ENCODE measurements around the gene PTGR1. TPM values are rescaled to one million over a fixed set of nuclear protein-coding genes. Genes with fewer than 3 reads are reported as not detected.
"Not testable (repeated sequence)": the region's sequence is repeated elsewhere in the genome, so short reads cannot be mapped to it uniquely, and the experiment has no call there.

Gene PTGR1
- total RNA-seq, 2 donors from 2014 or later, result 0.61 to 5.5 TPM

- ATAC-seq (replicated peaks), result no peak
- Mint-ChIP-seq H3K4me1 (peaks cover 5% of the 10 kb centered on the region), H3K27me3 (peaks cover 13% of the 10 kb centered on the region), H3K9me3 (no peaks in the 10 kb centered on the region), H3K36me3 (ENCODE audit: low read depth) (no peaks in the 10 kb centered on the region), H3K27ac (no peak overlapping the region), H3K4me3 (peak overlapping the region; percentile 89)
Measured at GRCh38 chr9:111599955-111600343, 502 bp upstream of the PTGR1 start.

- peak; percentile 52 for ATAC-seq (replicated peaks)
- no peaks in the 10 kb centered on the region for H3K36me3 Mint-ChIP-seq (ENCODE audit: low read depth)
- peaks cover 5% of the 10 kb centered on the region for H3K4me1 Mint-ChIP-seq
- no peaks in the 10 kb centered on the region for H3K9me3 Mint-ChIP-seq
- peaks cover 13% of the 10 kb centered on the region for H3K27me3 Mint-ChIP-seq
- peak overlapping the region; percentile 89 for H3K4me3 Mint-ChIP-seq
- H3K27ac Mint-ChIP-seq, result peak overlapping the region; percentile 50
Measured at GRCh38 chr9:111598733-111599091, 735 bp downstream of the PTGR1 start.

- Mint-ChIP-seq H3K36me3 (ENCODE audit: low read depth) (no peaks in the 10 kb centered on the region), H3K27me3 (peaks cover 13% of the 10 kb centered on the region), H3K4me3 (peak overlapping the region; percentile 89), H3K27ac (peak overlapping the region; percentile 50), H3K4me1 (peaks cover 5% of the 10 kb centered on the region), H3K9me3 (no peaks in the 10 kb centered on the region)
- ATAC-seq (replicated peaks), result peak; percentile 71
Measured at GRCh38 chr9:111597852-111598732, 1.4 kb downstream of the PTGR1 start.

- no peak overlapping the region for H3K4me3 Mint-ChIP-seq
- no peaks in the 10 kb centered on the region for H3K9me3 Mint-ChIP-seq
- ATAC-seq (replicated peaks), result no peak
- no peak overlapping the region for H3K27ac Mint-ChIP-seq
- H3K4me1 Mint-ChIP-seq, result no peaks in the 10 kb centered on the region
- no peaks in the 10 kb centered on the region for H3K36me3 Mint-ChIP-seq (ENCODE audit: low read depth)
- H3K27me3 Mint-ChIP-seq, result no peaks in the 10 kb centered on the region
Measured at GRCh38 chr9:111588846-111589245, 10.6 kb downstream of the PTGR1 start.

GRCh38 chr9:111586378-111586777 lies 13.1 kb downstream of the PTGR1 start:
- Mint-ChIP-seq H3K4me3 (no peak overlapping the region), H3K4me1 (no peaks in the 10 kb centered on the region), H3K27me3 (no peaks in the 10 kb centered on the region), H3K9me3 (no peaks in the 10 kb centered on the region), H3K27ac (no peak overlapping the region), H3K36me3 (ENCODE audit: low read depth) (no peaks in the 10 kb centered on the region)
- ATAC-seq (replicated peaks), result no peak

GRCh38 chr9:111582888-111583287 lies 16.6 kb downstream of the PTGR1 start:
- no peak overlapping the region for H3K4me3 Mint-ChIP-seq
- H3K9me3 Mint-ChIP-seq, result no peaks in the 10 kb centered on the region
- H3K27ac Mint-ChIP-seq, result no peak overlapping the region
- no peaks in the 10 kb centered on the region for H3K27me3 Mint-ChIP-seq
- ATAC-seq (replicated peaks), result no peak
- no peaks in the 10 kb centered on the region for H3K4me1 Mint-ChIP-seq
- H3K36me3 Mint-ChIP-seq (ENCODE audit: low read depth), result no peaks in the 10 kb centered on the region

- Mint-ChIP-seq H3K36me3 (ENCODE audit: low read depth) (peaks cover 18% of the 10 kb centered on the region), H3K27me3 (no peaks in the 10 kb centered on the region), H3K27ac (no peak overlapping the region), H3K4me3 (no peak overlapping the region), H3K9me3 (peaks cover 11% of the 10 kb centered on the region), H3K4me1 (no peaks in the 10 kb centered on the region)
- no peak for ATAC-seq (replicated peaks)
Measured at GRCh38 chr9:111572950-111573604, 26.4 kb downstream of the PTGR1 start.

- ATAC-seq (replicated peaks); H3K27ac Mint-ChIP-seq; H3K27me3 Mint-ChIP-seq; H3K4me1 Mint-ChIP-seq; H3K4me3 Mint-ChIP-seq: not testable (repeated sequence)
- Mint-ChIP-seq H3K9me3 (peaks cover 15% of the 10 kb centered on the region), H3K36me3 (ENCODE audit: low read depth) (peaks cover 18% of the 10 kb centered on the region)
Measured at GRCh38 chr9:111568127-111568526, 31.3 kb downstream of the PTGR1 start.

- peaks cover 20% of the 10 kb centered on the region for H3K9me3 Mint-ChIP-seq
- H3K36me3 Mint-ChIP-seq (ENCODE audit: low read depth), result peaks cover 18% of the 10 kb centered on the region
- no peaks in the 10 kb centered on the region for H3K4me1 Mint-ChIP-seq
- H3K27me3 Mint-ChIP-seq, result no peaks in the 10 kb centered on the region
- H3K27ac Mint-ChIP-seq, result no peak overlapping the region
- H3K4me3 Mint-ChIP-seq, result no peak overlapping the region
- ATAC-seq (replicated peaks), result no peak
Measured at GRCh38 chr9:111566234-111566633, 33.2 kb downstream of the PTGR1 start.

GRCh38 chr9:111561165-111561719 lies 38.2 kb downstream of the PTGR1 start:
- Mint-ChIP-seq H3K36me3 (ENCODE audit: low read depth) (no peaks in the 10 kb centered on the region), H3K27ac (no peak overlapping the region), H3K9me3 (peaks cover 20% of the 10 kb centered on the region)

GRCh38 chr9:111559000-111559610 lies 40.3 kb downstream of the PTGR1 start:
- Mint-ChIP-seq H3K27me3 (no peaks in the 10 kb centered on the region), H3K4me1 (no peaks in the 10 kb centered on the region), H3K9me3 (peaks cover 34% of the 10 kb centered on the region), H3K27ac (no peak overlapping the region), H3K36me3 (ENCODE audit: low read depth) (peaks cover 16% of the 10 kb centered on the region), H3K4me3 (no peak overlapping the region)
- ATAC-seq (replicated peaks), result no peak

More at GRCh38 chr9:111561165-111561719, 38.2 kb downstream of the PTGR1 start:
- Mint-ChIP-seq H3K4me3 (no peak overlapping the region), H3K27me3 (no peaks in the 10 kb centered on the region), H3K4me1 (no peaks in the 10 kb centered on the region)
- no peak for ATAC-seq (replicated peaks)

GRCh38 chr9:111555425-111555824 lies 44.0 kb downstream of the PTGR1 start:
- not testable (repeated sequence) for H3K27ac Mint-ChIP-seq; ATAC-seq (replicated peaks); H3K27me3 Mint-ChIP-seq; H3K4me1 Mint-ChIP-seq; H3K4me3 Mint-ChIP-seq
- peaks cover 33% of the 10 kb centered on the region for H3K9me3 Mint-ChIP-seq
- H3K36me3 Mint-ChIP-seq (ENCODE audit: low read depth), result peaks cover 28% of the 10 kb centered on the region

GRCh38 chr9:111548623-111549022 lies 50.8 kb downstream of the PTGR1 start:
- no peak for ATAC-seq (replicated peaks)
- no peak overlapping the region for H3K4me3 Mint-ChIP-seq
- H3K9me3 Mint-ChIP-seq, result peaks cover 34% of the 10 kb centered on the region
- no peaks in the 10 kb centered on the region for H3K27me3 Mint-ChIP-seq
- no peaks in the 10 kb centered on the region for H3K4me1 Mint-ChIP-seq
- H3K36me3 Mint-ChIP-seq (ENCODE audit: low read depth), result peaks cover 49% of the 10 kb centered on the region
- H3K27ac Mint-ChIP-seq, result no peak overlapping the region

- peaks cover 58% of the 10 kb centered on the region for H3K36me3 Mint-ChIP-seq (ENCODE audit: low read depth)
- ATAC-seq (replicated peaks), result no peak
- no peaks in the 10 kb centered on the region for H3K27me3 Mint-ChIP-seq
- H3K9me3 Mint-ChIP-seq, result peaks cover 37% of the 10 kb centered on the region
- no peak overlapping the region for H3K27ac Mint-ChIP-seq
- no peaks in the 10 kb centered on the region for H3K4me1 Mint-ChIP-seq
- H3K4me3 Mint-ChIP-seq, result no peak overlapping the region
Measured at GRCh38 chr9:111542497-111543254, 56.8 kb downstream of the PTGR1 start.

All from activated T-helper 17 cell treated with anti-CD3 and anti-CD28 coated beads, Interleukin-2, amount 50 U/mL, for 72 hours (primary cell).